GM12878 (cell line): ENCODE measurements around the gene KRTAP12-4. TPM values are rescaled to one million over a fixed set of nuclear protein-coding genes. Genes with fewer than 3 reads are reported as not detected.
"Not testable (repeated sequence)": the region's sequence is repeated elsewhere in the genome, so short reads cannot be mapped to it uniquely, and the experiment has no call there.

ENCODE experiments used
- ATAC-seq: fragments of 200-7000 bp; cut with Tn5 transposase; 3 replicates; pipeline ENCODE4 v1.9.1; 2020; ENCODE audit warnings: mild to moderate bottlenecking, moderate library complexity
- BruUV-seq: library from RNA; stranded (reverse); fragments of 400-500 nt; replicated peaks from 2 replicates; lab custom pipeline; 2021; lab: Mats Ljungman, UMichigan
- CTCF ChIA-PET: fragments of 300-600 bp; sonication (Branson Sonifier 250); formaldehyde crosslinking; extraction: SDS; loops from one replicate; lab custom pipeline; 2021; ENCODE audit warnings: inconsistent platforms; lab: Yijun Ruan, JAX
- POLR2A ChIA-PET: fragments of 350-600 bp; formaldehyde crosslinking; extraction: SDS; loops from one replicate; lab custom pipeline; 2021; ENCODE audit warnings: inconsistent platforms; lab: Charles Lee
- RAD21 ChIA-PET: fragments of 300-600 bp; sonication (Branson Sonifier 250); formaldehyde crosslinking; loops from one replicate; lab custom pipeline; 2023; ENCODE audit warnings: antibody characterized with exemption; ENCODE audit not compliant: unreplicated experiment; lab: Charles Lee
- SMC1A ChIA-PET: fragments of 300-600 bp; sonication (Branson Sonifier 250); formaldehyde crosslinking; loops from one replicate; lab custom pipeline; 2023; ENCODE audit not compliant: unreplicated experiment, uncharacterized antibody; lab: Charles Lee
- DNase-seq: peaks from one replicate; pipeline ENCODE4 v3.0.0-alpha.2; 2011; ENCODE audit warnings: low read depth, low spot score
- FAIRE-seq: peaks from 3 replicates; lab custom pipeline; 2011; peaks lifted over from hg19 to GRCh38; lab: Jason Lieb, UNC
- H2AFZ ChIP-seq: 2 replicates; pipeline ENCODE4 v1.6.0; 2011; ENCODE audit warnings: low read depth, low read length, control low read depth; ENCODE audit not compliant: control insufficient read depth
- H3K27ac ChIP-seq: 2 replicates; pipeline ENCODE4 v1.5.1; 2011; ENCODE audit warnings: control low read depth; ENCODE audit not compliant: control insufficient read depth, insufficient read depth
- H3K27me3 ChIP-seq, 2 experiments: replicated peaks in 1 of 2; 2 replicates each; pipeline versions ENCODE4 v1.6.0 to v1.6.1; 2011; ENCODE audit warnings: low read length in 1 of 2; ENCODE audit not compliant: control insufficient read depth in 2 of 2, insufficient read depth in 2 of 2
- H3K36me3 ChIP-seq, 2 experiments: 2 replicates each; pipeline ENCODE4 v1.5.1; 2011; ENCODE audit warnings: low read length in 1 of 2; ENCODE audit not compliant: control insufficient read depth in 2 of 2, insufficient read depth in 2 of 2
- H3K4me1 ChIP-seq: 2 replicates; pipeline ENCODE4 v1.6.1; 2011; ENCODE audit warnings: mild to moderate bottlenecking, low read length, moderate library complexity, mixed read lengths; ENCODE audit not compliant: control insufficient read depth, insufficient read depth
- H3K4me2 ChIP-seq: 2 replicates; pipeline ENCODE4 v1.6.0; 2011; ENCODE audit warnings: control low read depth; ENCODE audit not compliant: control insufficient read depth, insufficient read depth
- H3K4me3 ChIP-seq: fragments of 200-600 bp; sonication (generic); 2 replicates; pipeline ENCODE4 v1.5.1; 2016
- H3K79me2 ChIP-seq: 2 replicates; pipeline ENCODE4 v1.6.0; 2011; ENCODE audit warnings: low read length; ENCODE audit not compliant: control insufficient read depth, insufficient read depth
- H3K9ac ChIP-seq: 2 replicates; pipeline ENCODE4 v1.8.0; 2011; ENCODE audit warnings: low read length, control low read depth, mixed read lengths; ENCODE audit not compliant: control insufficient read depth, insufficient read depth
- H3K9me3 ChIP-seq: replicated peaks from 3 replicates; pipeline ENCODE4 v1.5.1; 2011; ENCODE audit warnings: mild to moderate bottlenecking, low read length; ENCODE audit not compliant: control insufficient read depth, insufficient read depth
- H4K20me1 ChIP-seq: 2 replicates; pipeline ENCODE4 v1.6.0; 2011; ENCODE audit not compliant: control insufficient read depth, insufficient read depth
- ATF3 ChIP-seq: IDR thresholded peaks from 2 replicates; pipeline ENCODE4 v1.6.1; 2011; ENCODE audit warnings: low read depth, mild to moderate bottlenecking, low read length, moderate library complexity, borderline replicate concordance; ENCODE audit errors: extremely low read depth
- PBX3 ChIP-seq: IDR thresholded peaks from 2 replicates; pipeline ENCODE4 v1.6.1; 2011; ENCODE audit warnings: mild to moderate bottlenecking, low read depth, low read length, moderate library complexity; ENCODE audit not compliant: insufficient replicate concordance
- SMAD1 ChIP-seq: fragments of 450-650 bp; IDR thresholded peaks from 2 replicates; pipeline ENCODE4 v1.6.1; 2018; ENCODE audit warnings: mild to moderate bottlenecking, low read depth; ENCODE audit not compliant: partially characterized antibody
- ZZZ3 ChIP-seq: IDR thresholded peaks from 2 replicates; pipeline ENCODE4 v1.6.1; 2011; ENCODE audit warnings: low read depth; ENCODE audit not compliant: control insufficient read depth, insufficient read length
- WGBS: methylation state at CpG from one replicate; pipeline ENCODE4 v1.1.6; 2016; ENCODE audit warnings: low lambda C conversion rate; ENCODE audit not compliant: insufficient replicate concordance, insufficient coverage; ENCODE audit errors: missing lambda C conversion rate; 5-methylcytosine and 5-hydroxymethylcytosine counted together
- in situ Hi-C: fragments of 300-500 bp; cut with MboI; formaldehyde crosslinking; loops from 9 replicates; pipeline ENCODE4 v1.14.3; 2018; ENCODE audit warnings: mixed read lengths
- intact Hi-C: fragments of 100-400 bp; cut with micrococcal nuclease; formaldehyde crosslinking; loops from one replicate; pipeline ENCODE4 v1.14.2; 2022; ENCODE audit not compliant: unreplicated experiment
- polyA plus RNA-seq, 11 experiments: library from polyadenylated mRNA; depleted of rRNA in 4 of 11; unstranded in 6 of 11; stranded (reverse) in 5 of 11; fragments of >200 nt; fragmentation: Nextera tagmentation in 4 of 11; fragmentation: Illumina TruSeq in 1 of 11; extraction: Ambion mirVana in 4 of 11; extraction: Trizol in 1 of 11; gene quantifications; 1 replicate in 1 of 11; 2 replicates in 10 of 11; pipeline versions ENCODE4 v1.2.1 to v1.2.3, GENCODE V29; 2011 to 2016; ENCODE audit warnings: inconsistent platforms in 2 of 11, missing spikeins in 2 of 11, low read depth in 1 of 11
- total RNA-seq, 4 experiments: library from RNA; depleted of rRNA in 3 of 4; stranded (reverse); fragments of >200 nt in 3 of 4; fragmentation: Illumina TruSeq in 1 of 4; extraction: Trizol in 1 of 4; gene quantifications; 2 replicates each; pipeline versions ENCODE4 v1.2.1 to v1.2.3, GENCODE V29; 2013 to 2021

The KRTAP12-4 gene
- total and polyA plus RNA-seq, 10 of the 15 experiments (the other 5 are each of a cell fraction or from before 2014, with no cell fraction given), result not detected

- Histone ChIP-seq H3K4me2 (no peak overlapping the region), H3K4me3 (no peak overlapping the region), H3K9ac (no peak overlapping the region), H3K27me3 (peaks cover 2 to 3% of the 10 kb centered on the region in 2 experiments; a peak in 3 of 4 replicates), H4K20me1 (no peaks in the 10 kb centered on the region), H3K79me2 (no peaks in the 10 kb centered on the region), H3K9me3 (no peaks in the 10 kb centered on the region; the same call in 2 of the 3 replicates), H3K36me3 (no peaks in the 10 kb centered on the region), H2AFZ (no peak overlapping the region), H3K27ac (no peak overlapping the region), H3K4me1 (no peaks in the 10 kb centered on the region)
- SMC1A ChIA-PET, result no interaction called here
- no peak for FAIRE-seq
- POLR2A ChIA-PET, result no interaction called here
- WGBS, result 28% methylated on average over 30 of the region's 35 CpGs
- no TSS peak for BruUV-seq
- no peak for TF ChIP-seq ZZZ3
- TF ChIP-seq ATF3, result no peak
- TF ChIP-seq PBX3, result no peak
- no peak for TF ChIP-seq SMAD1
- intact Hi-C loops, result no loop called here
- no peak for ATAC-seq
- no peak for DNase-seq
- CTCF ChIA-PET, result no interaction called here
- RAD21 ChIA-PET, result no interaction called here
- in situ Hi-C loops, result no loop called here
These were observed 43.6 kb upstream of the KRTAP12-4 start for GRCh38 chr21:44697811-44698734.

- CTCF ChIA-PET, in situ Hi-C loops, H3K9ac ChIP-seq: not testable (repeated sequence)
These were observed 42.8 kb upstream of the KRTAP12-4 start, which contains the start of gene KRTAP10-12 for GRCh38 chr21:44697172-44697810. KRTAP10-12 (plus strand) TSS chr21:44697172; CDS start chr21:44697202, 30 bp downstream.

More at GRCh38 chr21:44697172-44697810, 42.8 kb upstream of the KRTAP12-4 start, which contains the start of gene KRTAP10-12:
- H3K9me3 ChIP-seq, H3K36me3 ChIP-seq, H3K4me3 ChIP-seq, H4K20me1 ChIP-seq, DNase-seq, intact Hi-C loops, BruUV-seq, FAIRE-seq, RAD21 ChIA-PET, H3K79me2 ChIP-seq, H3K4me2 ChIP-seq, H3K27ac ChIP-seq, SMC1A ChIA-PET, H3K27me3 ChIP-seq, ATAC-seq, H2AFZ ChIP-seq, H3K4me1 ChIP-seq, POLR2A ChIA-PET: not testable (repeated sequence)
- WGBS, result 25% methylated on average over 15 of the region's 21 CpGs
